GM10266 (cell line): ENCODE results near the gene SLC41A3.
"Not testable (repeated sequence)": the region's sequence is repeated elsewhere in the genome, so short reads cannot be mapped to it uniquely, and the experiment has no call there.

Experiments
- DNase-seq: peaks from one replicate; pipeline ENCODE4 v3.0.0; 2012; ENCODE audit errors: extremely low spot score
- CTCF ChIP-seq: IDR thresholded peaks from 2 replicates; pipeline ENCODE4 v1.5.1; 2012; ENCODE audit warnings: mild to moderate bottlenecking, low read depth; ENCODE audit not compliant: control insufficient read depth, insufficient read depth; ENCODE audit errors: missing control alignments

SLC41A3 gene

GRCh38 chr3:126009181-126009580, 74.7 kb downstream of the SLC41A3 start:
- no peak for DNase-seq
- TF ChIP-seq CTCF = no peak

- TF ChIP-seq CTCF = no peak
- no peak for DNase-seq
Observed at GRCh38 chr3:126008219-126008618, 75.7 kb downstream of the SLC41A3 start.

GRCh38 chr3:126005951-126006350, 78.0 kb downstream of the SLC41A3 start:
- no peak for DNase-seq
- TF ChIP-seq CTCF = no peak

- no peak for DNase-seq
- TF ChIP-seq CTCF = no peak
Observed at GRCh38 chr3:126004692-126005091, 79.2 kb downstream of the SLC41A3 start.

- DNase-seq = no peak
- no peak for TF ChIP-seq CTCF
Observed at GRCh38 chr3:126004217-126004616, 79.7 kb downstream of the SLC41A3 start.

GRCh38 chr3:126003447-126004190, 80.3 kb downstream of the SLC41A3 start:
- TF ChIP-seq CTCF = no peak
- DNase-seq = no peak

- no peak for DNase-seq
- TF ChIP-seq CTCF = no peak
Observed at GRCh38 chr3:126002189-126002588, 81.7 kb downstream of the SLC41A3 start.

GRCh38 chr3:125996751-125997150, 87.2 kb downstream of the SLC41A3 start:
- not testable (repeated sequence) for DNase-seq
